ENCODE results near the gene BLMH. TPM values are rescaled to one million over a fixed set of nuclear protein-coding genes. Genes with fewer than 3 reads are reported as not detected.

The BLMH gene
- total RNA-seq, 4 donors from 2014 or later, result 18.1 to 35.7 (median 28.1) TPM

GRCh38 chr17:30274887-30275286, 16.9 kb downstream of the BLMH start:
- no peaks in the 10 kb centered on the region for H3K27me3 ChIP-seq
- TF ChIP-seq CTCF (IDR thresholded peaks at IDR 0.05) (no peak), EP300 (IDR thresholded peaks at IDR 0.05) (no peak), POLR2A (IDR thresholded peaks at IDR 0.05) (no peak)
- WGBS, 2 donors, result 93 to 96% methylated on average over 3 of the region's 3 CpGs
- no peak overlapping the region for H3K27ac ChIP-seq
- H3K9me3 ChIP-seq, result no peaks in the 10 kb centered on the region
- no peak overlapping the region for H3K4me3 ChIP-seq
- no peak for DNase-seq (ENCODE audit: low spot score in 2 of 2)
- no peaks in the 10 kb centered on the region for H3K4me1 ChIP-seq
- peaks cover 0 to 90% (median 4%) of the 10 kb centered on the region in 3 donors for H3K36me3 ChIP-seq

GRCh38 chr17:30273373-30273772, 18.4 kb downstream of the BLMH start:
- WGBS, 2 donors, result 91 to 98% methylated on average over 6 of the region's 6 CpGs
- no peak for DNase-seq (ENCODE audit: low spot score in 2 of 2)
- peaks cover 0 to 88% (median 4%) of the 10 kb centered on the region in 3 donors for H3K36me3 ChIP-seq
- no peaks in the 10 kb centered on the region for H3K4me1 ChIP-seq
- TF ChIP-seq POLR2A (IDR thresholded peaks at IDR 0.05), result no peak
- no peak for TF ChIP-seq EP300 (IDR thresholded peaks at IDR 0.05)
- TF ChIP-seq CTCF (IDR thresholded peaks at IDR 0.05), result no peak
- no peaks in the 10 kb centered on the region for H3K27me3 ChIP-seq
- H3K4me3 ChIP-seq, result no peak overlapping the region
- H3K27ac ChIP-seq, result no peak overlapping the region
- H3K9me3 ChIP-seq, result no peaks in the 10 kb centered on the region

GRCh38 chr17:30271102-30271501, 20.6 kb downstream of the BLMH start:
- no peaks in the 10 kb centered on the region for H3K4me1 ChIP-seq
- no peak for TF ChIP-seq EP300 (IDR thresholded peaks at IDR 0.05)
- TF ChIP-seq POLR2A (IDR thresholded peaks at IDR 0.05), result no peak
- TF ChIP-seq CTCF (IDR thresholded peaks at IDR 0.05), result no peak
- DNase-seq (ENCODE audit: low spot score in 2 of 2), result no peak
- H3K9me3 ChIP-seq, result no peaks in the 10 kb centered on the region
- no peak overlapping the region for H3K4me3 ChIP-seq
- H3K27me3 ChIP-seq, result no peaks in the 10 kb centered on the region
- WGBS, 2 donors, result 90 to 95% methylated on average over 6 of the region's 6 CpGs
- no peak overlapping the region for H3K27ac ChIP-seq
- H3K36me3 ChIP-seq, result peaks cover 0 to 98% (median 4%) of the 10 kb centered on the region in 3 donors

GRCh38 chr17:30267625-30268024, 24.1 kb downstream of the BLMH start:
- WGBS, 2 donors, result 96 to 97% methylated on average over 2 of the region's 2 CpGs
- peaks cover 0 to 93% (median 10%) of the 10 kb centered on the region in 3 donors for H3K36me3 ChIP-seq

More at GRCh38 chr17:30267625-30268024, 24.1 kb downstream of the BLMH start:
- TF ChIP-seq POLR2A (IDR thresholded peaks at IDR 0.05) (no peak), EP300 (IDR thresholded peaks at IDR 0.05) (no peak), CTCF (IDR thresholded peaks at IDR 0.05) (no peak)
- Histone ChIP-seq H3K9me3 (no peaks in the 10 kb centered on the region), H3K4me1 (peaks cover 0 to 10% (median 2%) of the 10 kb centered on the region in 4 donors), H3K27me3 (no peaks in the 10 kb centered on the region), H3K4me3 (no peak overlapping the region), H3K27ac (no peak overlapping the region)
- DNase-seq (ENCODE audit: low spot score in 2 of 2), result no peak
